Measurements from ENCODE around the gene NPC1L1.

Gene NPC1L1

DNA sequence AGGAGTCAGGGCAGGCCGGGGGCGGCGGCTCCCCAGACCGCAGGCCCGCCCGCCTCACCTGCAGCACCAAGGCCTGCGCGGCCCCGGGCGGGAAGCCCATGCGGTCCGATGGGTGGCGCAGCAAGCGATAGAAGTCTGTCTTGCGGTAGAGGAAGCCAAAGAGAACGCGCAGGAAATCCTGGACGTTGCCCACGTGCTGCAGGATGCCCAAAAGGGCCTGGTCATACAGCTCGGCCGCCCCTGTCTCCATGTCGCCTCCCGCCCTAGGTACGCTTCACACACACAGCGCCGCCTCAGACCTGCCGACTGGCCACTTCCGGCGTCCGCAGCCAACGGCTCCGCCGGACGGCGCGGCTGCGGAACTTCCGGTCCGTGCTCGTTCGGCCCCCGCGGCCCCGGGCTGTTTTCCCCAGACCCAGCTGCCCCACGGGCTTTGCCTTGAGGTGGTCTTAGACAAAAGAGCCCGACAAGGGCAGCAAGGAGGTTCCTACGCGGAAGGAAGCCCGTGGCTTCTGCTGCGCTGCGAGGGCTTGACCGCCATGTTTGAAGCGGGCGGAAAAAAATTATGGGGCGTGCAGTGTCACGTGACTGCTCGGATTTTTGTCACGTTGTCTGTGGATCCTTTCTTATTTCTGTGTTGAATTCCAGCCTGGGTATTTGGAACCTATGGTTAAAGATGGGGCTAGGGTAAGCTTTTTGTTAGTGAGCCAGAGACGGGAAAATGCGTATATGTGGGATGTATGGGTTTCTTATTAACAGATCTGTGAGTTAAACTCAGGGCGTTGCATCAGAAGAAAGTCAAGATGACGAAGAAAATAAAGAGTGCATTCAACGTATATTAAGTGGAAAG is 50.6 kb downstream of the NPC1L1 start, which contains the start of gene NUDCD3 (continued):
- TF ChIP-seq ZFP37 (tag by site-specific recombination; IDR thresholded peaks at IDR 0.05) (peak; percentile 61; the same call in 1 of the 2 replicates), ZIC2 (tag by site-specific recombination; IDR thresholded peaks at IDR 0.05) (peak; percentile 8; the same call in 1 of the 2 replicates), ZNF239 (tag by site-specific recombination; IDR thresholded peaks at IDR 0.05) (no peak), ZNF670 (tag by site-specific recombination; IDR thresholded peaks at IDR 0.05; ENCODE audit: low read depth) (no peak), ZNF571 (tag by site-specific recombination; IDR thresholded peaks at IDR 0.05) (no peak), ZNF2 (tag by site-specific recombination; IDR thresholded peaks at IDR 0.05) (peak; percentile 82), ZNF521 (tag by site-specific recombination; IDR thresholded peaks at IDR 0.05) (no peak), ZNF555 (tag by site-specific recombination; conservative IDR thresholded peaks at IDR 0.05) (no peak), ZSCAN30 (tag by site-specific recombination; IDR thresholded peaks at IDR 0.05) (peak; percentile 88), ZNF658 (tag by site-specific recombination; IDR thresholded peaks at IDR 0.05) (no peak), ZNF548 (tag by site-specific recombination; IDR thresholded peaks at IDR 0.05) (no peak), BCL11A (tag by site-specific recombination; IDR thresholded peaks at IDR 0.05; ENCODE audit: low read depth) (peak; percentile 70; the same call in 1 of the 2 replicates), ZNF600 (tag by site-specific recombination; IDR thresholded peaks at IDR 0.05) (peak; percentile 86), MZF1 (tag by site-specific recombination; IDR thresholded peaks at IDR 0.05; ENCODE audit: borderline replicate concordance) (no peak), PRDM1 (tag by site-specific recombination; IDR thresholded peaks at IDR 0.05) (no peak), ZXDB (tag by site-specific recombination; IDR thresholded peaks at IDR 0.05) (peak; percentile 99), ZNF473 (tag by site-specific recombination; IDR thresholded peaks at IDR 0.05) (no peak), TCF7L2 (IDR thresholded peaks at IDR 0.05; ENCODE audit: borderline replicate concordance, low read depth, low read length) (no peak), ZNF623 (tag by site-specific recombination; IDR thresholded peaks at IDR 0.05) (0 out of 2 replicates have a peak, but pooled peaks have one; percentile 5), ZNF654 (tag by site-specific recombination; IDR thresholded peaks at IDR 0.05; ENCODE audit: low read depth) (no peak), ZNF792 (tag by site-specific recombination; IDR thresholded peaks at IDR 0.05) (0 out of 2 replicates have a peak, but pooled peaks have one; percentile 58)
- TF ChIP-seq, protein P1, sequence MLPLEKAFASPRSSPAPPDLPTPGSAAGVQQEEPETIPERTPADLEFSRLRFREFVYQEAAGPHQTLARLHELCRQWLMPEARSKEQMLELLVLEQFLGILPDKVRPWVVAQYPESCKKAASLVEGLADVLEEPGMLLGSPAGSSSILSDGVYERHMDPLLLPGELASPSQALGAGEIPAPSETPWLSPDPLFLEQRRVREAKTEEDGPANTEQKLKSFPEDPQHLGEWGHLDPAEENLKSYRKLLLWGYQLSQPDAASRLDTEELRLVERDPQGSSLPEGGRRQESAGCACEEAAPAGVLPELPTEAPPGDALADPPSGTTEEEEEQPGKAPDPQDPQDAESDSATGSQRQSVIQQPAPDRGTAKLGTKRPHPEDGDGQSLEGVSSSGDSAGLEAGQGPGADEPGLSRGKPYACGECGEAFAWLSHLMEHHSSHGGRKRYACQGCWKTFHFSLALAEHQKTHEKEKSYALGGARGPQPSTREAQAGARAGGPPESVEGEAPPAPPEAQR (tag by site-specific recombination; IDR thresholded peaks at IDR 0.05): peak; percentile 75; the same call in 1 of the 2 replicates
- TF ChIP-seq, protein P2, sequence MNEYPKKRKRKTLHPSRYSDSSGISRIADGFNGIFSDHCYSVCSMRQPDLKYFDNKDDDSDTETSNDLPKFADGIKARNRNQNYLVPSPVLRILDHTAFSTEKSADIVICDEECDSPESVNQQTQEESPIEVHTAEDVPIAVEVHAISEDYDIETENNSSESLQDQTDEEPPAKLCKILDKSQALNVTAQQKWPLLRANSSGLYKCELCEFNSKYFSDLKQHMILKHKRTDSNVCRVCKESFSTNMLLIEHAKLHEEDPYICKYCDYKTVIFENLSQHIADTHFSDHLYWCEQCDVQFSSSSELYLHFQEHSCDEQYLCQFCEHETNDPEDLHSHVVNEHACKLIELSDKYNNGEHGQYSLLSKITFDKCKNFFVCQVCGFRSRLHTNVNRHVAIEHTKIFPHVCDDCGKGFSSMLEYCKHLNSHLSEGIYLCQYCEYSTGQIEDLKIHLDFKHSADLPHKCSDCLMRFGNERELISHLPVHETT (tag by site-specific recombination; IDR thresholded peaks at IDR 0.05): peak; percentile 91
- TF ChIP-seq, protein P3, sequence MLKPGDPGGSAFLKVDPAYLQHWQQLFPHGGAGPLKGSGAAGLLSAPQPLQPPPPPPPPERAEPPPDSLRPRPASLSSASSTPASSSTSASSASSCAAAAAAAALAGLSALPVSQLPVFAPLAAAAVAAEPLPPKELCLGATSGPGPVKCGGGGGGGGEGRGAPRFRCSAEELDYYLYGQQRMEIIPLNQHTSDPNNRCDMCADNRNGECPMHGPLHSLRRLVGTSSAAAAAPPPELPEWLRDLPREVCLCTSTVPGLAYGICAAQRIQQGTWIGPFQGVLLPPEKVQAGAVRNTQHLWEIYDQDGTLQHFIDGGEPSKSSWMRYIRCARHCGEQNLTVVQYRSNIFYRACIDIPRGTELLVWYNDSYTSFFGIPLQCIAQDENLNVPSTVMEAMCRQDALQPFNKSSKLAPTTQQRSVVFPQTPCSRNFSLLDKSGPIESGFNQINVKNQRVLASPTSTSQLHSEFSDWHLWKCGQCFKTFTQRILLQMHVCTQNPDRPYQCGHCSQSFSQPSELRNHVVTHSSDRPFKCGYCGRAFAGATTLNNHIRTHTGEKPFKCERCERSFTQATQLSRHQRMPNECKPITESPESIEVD (tag by site-specific recombination; IDR thresholded peaks at IDR 0.05): peak; percentile 19; the same call in 1 of the 2 replicates
- TF ChIP-seq, protein P4, sequence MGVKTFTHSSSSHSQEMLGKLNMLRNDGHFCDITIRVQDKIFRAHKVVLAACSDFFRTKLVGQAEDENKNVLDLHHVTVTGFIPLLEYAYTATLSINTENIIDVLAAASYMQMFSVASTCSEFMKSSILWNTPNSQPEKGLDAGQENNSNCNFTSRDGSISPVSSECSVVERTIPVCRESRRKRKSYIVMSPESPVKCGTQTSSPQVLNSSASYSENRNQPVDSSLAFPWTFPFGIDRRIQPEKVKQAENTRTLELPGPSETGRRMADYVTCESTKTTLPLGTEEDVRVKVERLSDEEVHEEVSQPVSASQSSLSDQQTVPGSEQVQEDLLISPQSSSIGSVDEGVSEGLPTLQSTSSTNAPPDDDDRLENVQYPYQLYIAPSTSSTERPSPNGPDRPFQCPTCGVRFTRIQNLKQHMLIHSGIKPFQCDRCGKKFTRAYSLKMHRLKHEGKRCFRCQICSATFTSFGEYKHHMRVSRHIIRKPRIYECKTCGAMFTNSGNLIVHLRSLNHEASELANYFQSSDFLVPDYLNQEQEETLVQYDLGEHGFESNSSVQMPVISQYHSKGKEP (tag by site-specific recombination; IDR thresholded peaks at IDR 0.05): 0 out of 2 replicates have a peak, but pooled peaks have one; percentile 33
- TF ChIP-seq, protein P5, sequence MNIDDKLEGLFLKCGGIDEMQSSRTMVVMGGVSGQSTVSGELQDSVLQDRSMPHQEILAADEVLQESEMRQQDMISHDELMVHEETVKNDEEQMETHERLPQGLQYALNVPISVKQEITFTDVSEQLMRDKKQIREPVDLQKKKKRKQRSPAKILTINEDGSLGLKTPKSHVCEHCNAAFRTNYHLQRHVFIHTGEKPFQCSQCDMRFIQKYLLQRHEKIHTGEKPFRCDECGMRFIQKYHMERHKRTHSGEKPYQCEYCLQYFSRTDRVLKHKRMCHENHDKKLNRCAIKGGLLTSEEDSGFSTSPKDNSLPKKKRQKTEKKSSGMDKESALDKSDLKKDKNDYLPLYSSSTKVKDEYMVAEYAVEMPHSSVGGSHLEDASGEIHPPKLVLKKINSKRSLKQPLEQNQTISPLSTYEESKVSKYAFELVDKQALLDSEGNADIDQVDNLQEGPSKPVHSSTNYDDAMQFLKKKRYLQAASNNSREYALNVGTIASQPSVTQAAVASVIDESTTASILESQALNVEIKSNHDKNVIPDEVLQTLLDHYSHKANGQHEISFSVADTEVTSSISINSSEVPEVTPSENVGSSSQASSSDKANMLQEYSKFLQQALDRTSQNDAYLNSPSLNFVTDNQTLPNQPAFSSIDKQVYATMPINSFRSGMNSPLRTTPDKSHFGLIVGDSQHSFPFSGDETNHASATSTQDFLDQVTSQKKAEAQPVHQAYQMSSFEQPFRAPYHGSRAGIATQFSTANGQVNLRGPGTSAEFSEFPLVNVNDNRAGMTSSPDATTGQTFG (tag by site-specific recombination; IDR thresholded peaks at IDR 0.05; ENCODE audit: borderline replicate concordance): no peak

Measured in HEK293 (cell line).